Right forelimb (tissue), 1 donor: ENCODE measurements around the gene MPPE1.

Experiments used
- DNase-seq: peaks from one replicate; pipeline ENCODE4 v3.0.0-alpha.2; 2018

The MPPE1 gene

DNA sequence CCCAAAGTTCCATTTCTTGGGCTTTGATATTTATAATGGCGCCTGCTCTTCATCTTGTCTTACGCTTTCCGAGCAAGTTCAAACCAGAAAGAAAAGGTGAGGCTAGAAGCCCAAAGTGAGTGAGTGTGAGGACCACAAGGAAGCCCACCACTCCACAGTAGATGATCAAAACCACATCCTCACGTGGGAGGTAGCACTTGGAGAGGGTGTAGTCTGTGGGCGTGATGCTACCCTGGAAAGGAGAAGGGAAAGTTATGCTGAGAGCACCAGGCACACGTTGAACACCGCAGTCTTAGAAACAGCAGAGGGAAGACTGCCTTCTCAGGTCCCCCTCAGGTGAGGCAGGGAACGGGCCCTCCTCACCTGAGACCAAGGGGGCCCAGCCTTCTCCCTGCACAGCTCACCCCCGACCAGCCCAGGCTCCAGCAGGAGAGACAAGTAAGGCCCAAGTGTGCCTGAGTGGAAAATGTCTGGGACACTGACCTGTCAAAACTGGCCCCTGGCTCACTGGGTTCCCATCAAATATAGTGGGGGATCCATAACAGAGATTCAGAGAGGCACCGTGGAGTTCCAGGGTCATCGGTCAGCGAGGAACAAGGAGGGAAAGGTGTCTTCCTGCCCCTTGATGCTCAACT, 23.6 kb downstream of the MPPE1 start:
- no peak for DNase-seq

- DNase-seq: no peak
Measured at GRCh38 chr18:11883153-11883552, 25.0 kb downstream of the MPPE1 start.

DNA sequence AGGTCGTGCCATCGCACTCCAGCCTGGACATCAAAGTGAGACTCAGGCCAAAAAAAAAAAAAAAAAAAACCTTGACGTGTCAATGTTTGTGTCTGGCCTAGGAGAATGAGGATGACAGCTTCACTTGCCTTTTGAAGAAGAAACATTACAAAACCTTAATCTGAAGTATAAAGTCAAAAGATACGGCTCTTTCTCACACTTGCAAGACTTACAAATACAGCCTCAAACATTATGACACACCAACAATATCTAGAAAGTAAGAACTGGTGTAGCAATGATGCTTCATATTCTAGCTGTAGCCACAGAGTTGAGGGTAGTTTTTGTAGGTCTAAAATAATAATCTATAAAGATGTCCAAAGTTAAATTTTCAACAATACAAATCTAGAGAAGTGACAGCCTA, 25.5 kb downstream of the MPPE1 start:
- DNase-seq: no peak

DNA sequence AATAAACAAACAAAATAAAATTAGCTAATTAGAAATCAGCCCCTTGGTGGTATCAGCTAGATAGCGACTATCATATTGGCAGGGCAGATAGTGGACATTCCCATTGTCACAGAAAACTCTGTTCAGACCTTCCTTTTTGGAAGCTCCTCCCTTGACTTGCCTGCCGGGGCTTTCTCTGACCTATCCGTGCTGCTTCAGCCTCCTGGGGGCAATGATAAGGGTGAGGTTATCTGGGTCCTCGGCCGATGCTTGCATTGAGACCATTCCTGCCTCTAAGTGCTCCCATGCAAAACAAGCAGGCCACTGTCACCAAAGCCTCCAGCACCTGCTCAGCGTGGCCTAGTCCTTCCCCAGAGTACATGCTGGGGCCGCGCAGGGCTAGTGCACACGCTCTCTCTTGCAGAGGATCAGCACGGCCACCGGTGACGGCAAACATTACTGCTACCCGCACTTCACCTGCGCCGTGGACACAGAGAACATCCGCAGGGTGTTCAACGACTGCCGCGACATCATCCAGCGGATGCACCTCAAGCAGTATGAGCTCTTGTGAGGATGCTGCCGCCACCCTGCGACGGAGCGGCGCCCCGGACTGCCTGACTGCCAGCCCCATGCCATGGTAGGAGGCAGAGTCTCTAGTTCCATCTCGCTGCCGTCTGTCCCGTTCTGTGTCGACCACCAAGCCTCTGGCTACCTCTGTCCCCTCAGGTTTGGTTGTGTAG, 27.4 kb downstream of the MPPE1 start:
- no peak for DNase-seq

DNA sequence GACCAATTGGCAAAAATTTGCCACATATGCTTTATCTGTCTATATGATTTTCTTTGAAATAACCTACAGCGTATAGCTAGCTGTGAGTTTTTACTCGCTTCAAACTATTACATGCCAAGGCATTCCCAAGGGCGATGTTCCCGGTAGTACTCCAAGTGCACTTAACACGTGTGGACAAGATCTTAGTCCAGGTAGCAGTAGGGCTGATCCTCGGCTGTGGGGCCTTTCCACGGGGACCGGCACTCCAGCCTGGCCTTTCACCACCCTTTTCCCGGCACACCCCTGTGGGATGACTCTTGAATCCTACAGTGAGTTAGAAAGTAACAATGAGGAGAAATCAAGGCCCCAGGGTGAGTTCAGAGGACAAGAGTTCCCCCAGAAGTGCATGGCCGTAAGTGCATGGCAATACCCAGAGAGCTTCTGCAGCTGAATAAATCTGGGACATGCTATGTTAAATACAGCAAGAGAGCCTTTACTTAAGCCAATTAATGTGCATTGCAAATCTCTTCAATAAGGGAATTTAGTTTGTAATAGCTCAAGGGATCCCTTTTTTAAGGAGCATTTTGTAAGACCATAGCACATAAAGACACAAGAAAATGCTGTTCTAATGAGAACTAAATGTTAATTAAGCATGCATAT, 30.5 kb downstream of the MPPE1 start:
- DNase-seq: no peak

- no peak for DNase-seq
Measured at GRCh38 chr18:11874676-11875075, 33.4 kb downstream of the MPPE1 start.

GRCh38 chr18:11873670-11874340, 34.3 kb downstream of the MPPE1 start:
- no peak for DNase-seq

DNA sequence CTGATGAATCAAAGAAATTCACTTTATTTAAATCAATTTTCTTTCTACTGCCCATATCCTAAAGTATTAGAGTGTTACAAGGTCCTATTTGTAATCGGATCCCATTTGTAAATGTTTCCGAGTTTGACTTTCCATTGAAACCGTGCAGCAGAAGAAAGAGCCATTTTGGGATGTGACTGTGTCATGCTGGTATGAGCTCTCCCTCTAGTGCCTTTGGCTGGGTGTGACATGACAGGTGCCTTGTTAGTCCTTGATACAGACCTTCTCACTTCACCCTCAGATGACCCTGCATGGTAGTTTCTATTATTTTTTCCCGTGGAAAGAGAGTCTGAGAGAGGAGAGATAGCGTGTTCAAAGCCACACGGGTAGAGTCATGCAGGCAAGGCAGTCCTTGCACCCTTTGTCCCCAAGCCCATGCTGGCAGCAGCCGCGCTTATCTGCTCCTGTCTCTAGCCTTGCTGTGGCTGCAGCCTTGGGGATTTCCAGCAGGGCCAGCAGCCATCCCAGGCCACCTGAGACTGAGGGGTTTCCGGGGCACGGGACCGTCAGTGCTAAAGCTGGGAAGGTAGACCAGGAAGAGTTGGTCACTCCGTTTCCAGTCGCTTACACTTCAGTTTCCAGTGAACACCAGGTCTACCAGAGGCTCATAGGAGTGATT, 35.5 kb downstream of the MPPE1 start:
- no peak for DNase-seq

DNA sequence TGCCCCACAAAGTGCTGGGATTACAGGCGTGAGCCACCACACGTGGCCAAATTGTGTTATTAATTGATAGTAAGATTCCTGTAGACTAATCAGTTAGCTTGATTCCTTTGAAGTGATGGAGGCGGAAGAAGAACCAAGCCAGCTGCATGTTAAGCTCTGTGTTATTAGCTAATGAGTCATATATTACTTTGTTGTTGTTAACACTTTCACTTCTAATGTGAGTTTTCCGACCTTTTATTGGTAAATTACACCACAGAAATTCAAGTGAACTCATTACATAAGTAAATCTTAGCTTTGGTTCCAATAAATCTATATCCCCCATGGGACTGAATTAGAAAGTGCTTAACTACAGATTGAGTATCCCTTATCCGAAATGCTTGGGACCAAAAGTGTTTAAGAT, 36.6 kb downstream of the MPPE1 start:
- no peak for DNase-seq

DNA sequence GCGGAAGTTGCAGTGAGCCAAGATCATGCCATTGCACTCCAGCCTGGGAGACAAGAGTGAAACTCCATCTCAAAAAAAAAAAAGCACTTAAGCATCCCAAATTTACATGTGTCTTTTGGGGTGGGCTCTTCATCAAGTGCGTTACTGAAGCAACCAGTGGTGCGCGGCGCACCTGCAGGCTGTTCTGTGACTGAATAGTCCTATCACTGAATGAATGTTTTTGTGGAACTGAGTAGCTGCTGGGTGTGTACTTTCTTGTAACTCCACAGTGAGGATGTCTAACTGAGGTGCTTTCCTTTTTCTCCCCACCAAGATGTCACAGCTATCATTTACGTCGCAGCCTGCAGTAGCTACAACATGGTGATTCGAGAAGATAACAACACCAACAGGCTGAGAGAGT, 39.9 kb downstream of the MPPE1 start:
- DNase-seq: no peak

DNA sequence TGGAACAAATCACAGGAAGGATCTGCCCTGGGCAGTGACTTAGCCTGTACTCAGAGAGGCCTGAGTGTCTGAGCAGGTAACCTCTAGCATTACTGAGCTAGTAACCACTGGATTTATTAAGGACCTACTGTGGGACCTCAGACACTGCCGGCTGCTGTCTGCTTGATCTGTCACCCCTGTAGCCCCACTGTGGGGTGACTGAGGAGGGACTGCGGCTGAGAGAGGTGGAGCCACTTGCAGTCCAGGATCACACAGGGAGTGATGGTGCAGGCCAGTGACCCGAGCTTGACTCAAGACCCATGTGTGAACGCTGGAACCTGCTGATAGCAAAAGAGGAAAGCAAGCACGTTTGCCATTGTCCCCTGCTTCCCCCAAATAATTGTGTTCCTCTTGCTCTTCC, 41.4 kb downstream of the MPPE1 start:
- no peak for DNase-seq

DNA sequence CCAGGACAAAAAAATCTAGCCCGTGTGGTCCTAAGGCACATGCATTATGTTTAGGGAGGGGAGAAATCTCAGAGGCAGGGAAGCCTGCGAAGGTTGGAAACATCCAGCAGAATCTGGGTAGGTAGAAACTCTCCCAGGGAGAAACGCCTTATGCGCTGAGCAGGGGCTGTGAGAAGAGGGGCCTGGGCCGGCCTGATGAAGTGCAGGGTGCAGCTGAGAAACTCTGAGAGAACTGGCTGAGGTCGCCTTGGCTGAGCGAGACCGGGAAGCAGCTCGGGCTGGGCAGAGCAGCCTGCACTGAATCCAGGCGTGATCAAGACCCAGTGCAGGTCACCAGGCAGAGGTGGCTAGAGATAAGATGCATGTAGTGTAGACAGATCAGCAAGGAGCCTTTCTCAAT, 41.8 kb downstream of the MPPE1 start:
- DNase-seq: no peak

- no peak for DNase-seq
Measured at GRCh38 chr18:11865071-11865470, 43.0 kb downstream of the MPPE1 start.

- no peak for DNase-seq
Measured at GRCh38 chr18:11864471-11864870, 43.6 kb downstream of the MPPE1 start.

DNA sequence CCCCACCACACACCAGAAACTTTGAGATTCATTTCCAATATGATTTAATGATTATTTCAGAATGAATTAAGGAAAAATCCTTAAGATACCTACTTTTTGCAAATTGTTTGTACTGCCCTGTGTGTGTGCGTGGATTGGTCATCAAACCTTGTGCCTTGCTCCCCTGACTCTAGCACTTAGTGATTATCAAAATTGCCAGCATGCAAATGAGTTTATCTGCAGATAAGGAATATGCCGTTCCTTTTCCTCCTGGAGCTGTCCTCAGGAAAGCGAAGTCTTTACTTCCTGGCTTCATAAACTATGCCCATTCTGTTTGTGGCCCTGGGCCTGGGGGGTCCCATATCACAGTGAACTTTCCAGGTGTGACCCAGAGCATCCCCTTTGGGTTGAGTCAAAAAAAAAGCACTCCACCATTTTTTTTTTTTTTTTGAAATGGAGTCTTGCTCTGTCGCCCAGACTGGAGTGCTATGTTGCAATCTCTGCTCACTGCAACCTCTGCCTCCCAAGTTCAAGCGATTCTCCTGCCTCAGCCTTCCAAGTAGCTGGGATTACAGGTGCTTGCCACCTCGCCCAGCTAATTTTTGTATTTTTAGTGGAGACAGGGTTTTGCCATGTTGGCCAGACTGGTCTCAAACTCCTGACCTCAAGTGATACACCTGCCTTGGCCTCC, 45.5 kb downstream of the MPPE1 start:
- DNase-seq: no peak

DNA sequence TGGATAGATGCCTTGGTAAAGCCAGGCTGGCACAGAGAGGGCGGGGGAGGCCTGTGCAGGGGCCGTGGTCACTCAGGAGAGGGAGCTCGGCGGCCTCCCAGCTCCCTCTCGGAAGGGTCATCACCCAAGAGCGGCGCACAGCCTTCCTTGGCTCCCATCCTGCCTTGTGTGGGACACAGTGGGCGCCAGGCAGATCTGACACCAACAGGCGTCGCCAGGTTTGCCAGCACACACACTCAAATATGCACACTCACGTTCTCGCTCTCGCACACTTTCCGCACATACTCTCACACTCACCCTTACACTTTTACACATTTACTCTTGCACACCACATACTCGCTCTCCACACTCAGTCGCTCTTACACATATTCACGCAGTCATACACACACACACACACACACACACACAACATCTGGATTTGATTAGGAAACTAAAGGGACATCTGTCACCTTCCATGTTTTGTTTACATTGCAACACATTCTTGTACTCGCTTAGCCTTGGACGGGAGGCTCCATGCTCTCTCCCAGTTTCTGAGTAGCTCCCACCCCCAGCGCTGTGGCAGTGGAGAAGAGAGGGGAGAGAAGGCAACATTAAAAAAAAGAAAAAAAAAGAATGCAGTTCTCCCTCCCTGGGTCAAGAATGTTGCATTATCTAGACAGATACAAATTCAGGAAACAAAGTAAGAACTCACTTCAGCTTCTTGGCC, 46.4 kb downstream of the MPPE1 start:
- no peak for DNase-seq

DNA sequence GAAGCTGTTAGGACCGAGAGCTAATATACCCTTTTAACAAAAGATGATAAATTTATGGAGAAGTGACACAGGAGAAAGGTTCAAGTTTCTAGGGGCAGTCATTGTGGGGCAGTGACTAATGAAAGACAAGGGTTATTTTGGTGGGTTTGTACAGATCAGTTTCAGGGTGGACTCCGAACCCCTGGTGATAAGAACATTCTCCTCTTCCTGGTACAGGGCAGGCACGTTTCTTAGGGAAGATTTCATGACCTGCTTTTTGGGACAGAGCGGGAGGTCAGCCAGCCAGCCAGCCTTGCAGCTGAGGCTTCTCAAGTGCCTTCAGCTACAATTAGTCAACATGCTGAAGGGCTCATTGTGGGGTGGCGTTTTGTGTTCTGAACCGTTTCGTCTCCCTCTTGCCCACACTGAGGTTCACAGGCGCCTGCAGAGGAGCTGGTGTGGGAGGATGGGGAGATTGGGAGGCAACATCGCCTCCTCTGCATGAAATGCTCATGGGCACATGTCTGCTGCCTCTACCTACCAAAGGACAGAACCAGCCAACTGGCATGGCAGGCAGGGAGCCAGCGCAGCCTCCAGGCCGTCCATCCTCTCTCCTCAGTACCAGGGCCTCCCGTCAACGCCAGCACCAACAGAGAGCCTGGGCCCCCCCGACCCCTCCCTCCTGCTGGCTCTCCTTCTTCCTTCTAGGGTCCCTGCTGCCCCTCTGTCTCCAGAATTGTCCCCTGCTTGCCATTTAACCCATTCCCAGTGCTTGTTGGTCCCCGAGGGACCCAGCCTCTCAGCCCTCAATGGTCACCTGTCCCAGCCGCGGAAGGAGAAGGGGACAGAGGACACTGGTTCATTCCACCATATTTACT, 47.3 kb downstream of the MPPE1 start:
- DNase-seq: no peak

GRCh38 chr18:11859903-11860407, 48.2 kb downstream of the MPPE1 start:
- no peak for DNase-seq

DNA sequence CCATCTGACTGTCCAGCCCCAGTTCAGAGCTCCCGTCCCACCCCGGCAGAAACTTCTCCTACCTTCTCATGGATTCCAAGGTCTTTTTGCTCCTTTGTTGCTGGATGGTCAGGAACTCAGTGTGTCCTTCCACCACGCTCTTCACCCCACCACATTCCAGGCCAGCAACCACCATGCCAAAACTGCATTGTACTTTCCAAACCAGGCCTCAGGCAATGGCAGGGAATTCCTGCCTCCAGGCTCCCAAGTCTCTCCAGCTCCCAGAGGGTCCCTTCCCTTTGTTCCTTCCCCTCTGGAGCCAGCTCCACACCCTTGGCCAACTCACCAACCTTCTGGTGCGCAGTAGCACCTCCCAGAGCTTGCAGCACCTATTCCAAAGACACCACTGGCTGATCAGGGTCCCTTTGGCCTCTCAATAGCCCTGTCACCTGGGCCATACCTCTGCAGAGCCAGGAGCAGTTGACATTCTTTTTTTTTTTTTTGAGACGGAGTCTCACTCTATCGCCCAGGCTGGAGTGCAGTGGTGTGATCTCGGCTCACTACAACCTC, 48.8 kb downstream of the MPPE1 start:
- DNase-seq: no peak

DNA sequence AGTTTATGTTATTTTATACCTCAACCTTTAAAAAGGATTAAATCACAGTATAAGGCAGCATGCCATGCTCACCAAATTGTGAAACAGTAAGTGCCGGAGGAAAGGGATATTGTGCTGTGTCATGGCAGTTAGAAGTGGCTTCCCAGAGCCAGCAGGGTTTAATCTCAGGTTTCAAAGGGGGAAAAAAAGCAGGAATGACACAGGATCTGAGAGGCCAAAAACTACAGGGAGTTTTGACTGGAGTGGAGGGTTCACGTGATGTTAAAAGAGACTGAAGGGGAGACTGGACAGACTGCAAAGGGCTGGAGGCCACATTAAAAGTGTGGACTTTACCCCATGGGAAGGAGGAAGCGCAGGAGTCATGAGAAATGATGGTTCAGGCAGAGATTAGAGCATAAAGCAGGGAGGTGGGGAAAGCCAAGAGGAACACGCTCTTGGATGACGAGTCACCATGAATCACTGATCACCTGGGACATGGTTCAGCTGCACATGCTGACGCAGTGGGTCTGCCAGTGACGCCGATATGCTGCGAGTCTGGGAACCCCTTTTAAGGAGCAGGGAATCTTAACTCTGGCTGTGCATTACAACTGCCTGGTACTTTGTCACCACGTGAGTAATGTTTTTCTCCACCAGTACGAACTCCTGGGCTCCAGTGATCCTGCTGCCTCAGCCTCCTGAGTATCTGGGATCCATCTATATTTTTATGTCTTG, 50.8 kb downstream of the MPPE1 start:
- no peak for DNase-seq
